GM18517 (cell line): Measurements from ENCODE around the gene MESD.
"Not testable (repeated sequence)": the region's sequence is repeated elsewhere in the genome, so short reads cannot be mapped to it uniquely, and the experiment has no call there.

ENCODE experiments used
- ATAC-seq: cut with Tn5 transposase; IDR thresholded peaks from one replicate; pipeline ENCODE4 v1.9.1; 2021; ENCODE audit warnings: mild to moderate bottlenecking, moderate library complexity; ENCODE audit not compliant: unreplicated experiment

MESD gene

GRCh38 chr15:80967451-80967850, 22.2 kb downstream of the MESD start:
- ATAC-seq, result no peak

GRCh38 chr15:80966431-80967197, 23.0 kb downstream of the MESD start:
- no peak for ATAC-seq

- ATAC-seq, result not testable (repeated sequence)
Measured at GRCh38 chr15:80965454-80965853, 24.2 kb downstream of the MESD start.

DNA sequence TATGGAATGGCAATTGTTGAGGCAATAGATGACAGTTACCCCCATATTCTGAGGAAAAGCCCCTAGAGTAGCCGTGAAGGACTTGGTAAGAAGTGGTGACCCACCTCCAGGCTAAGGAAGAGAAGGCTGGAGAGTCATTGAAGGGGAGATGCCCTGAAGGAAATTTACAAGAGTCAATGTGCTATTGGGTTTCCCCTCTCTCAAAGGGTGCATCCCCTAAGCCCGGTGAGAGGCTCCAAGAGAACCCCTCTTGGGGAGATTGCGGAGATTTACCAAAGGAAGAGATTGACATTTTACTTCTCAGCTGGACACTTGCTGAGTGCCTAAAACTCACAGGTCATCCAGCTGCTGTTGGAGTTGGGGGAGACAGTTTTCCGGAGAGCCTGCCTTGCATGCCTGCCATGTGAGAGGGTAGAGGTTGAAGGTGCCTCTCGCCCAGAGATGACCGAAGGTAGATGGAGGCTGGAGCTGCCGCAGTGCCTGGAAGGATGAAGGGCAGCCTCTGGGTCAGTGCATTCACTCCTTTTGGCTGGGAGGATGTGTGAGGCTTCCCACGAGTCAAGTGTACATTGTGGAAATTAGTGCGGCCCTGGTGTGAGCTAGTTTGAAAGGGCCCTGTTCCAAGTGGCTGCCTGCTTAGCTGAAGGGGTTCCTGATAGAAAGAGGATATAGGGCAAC, 30.7 kb downstream of the MESD start:
- ATAC-seq, result no peak

- no peak for ATAC-seq
Measured at GRCh38 chr15:80957976-80958375, 31.6 kb downstream of the MESD start.

DNA sequence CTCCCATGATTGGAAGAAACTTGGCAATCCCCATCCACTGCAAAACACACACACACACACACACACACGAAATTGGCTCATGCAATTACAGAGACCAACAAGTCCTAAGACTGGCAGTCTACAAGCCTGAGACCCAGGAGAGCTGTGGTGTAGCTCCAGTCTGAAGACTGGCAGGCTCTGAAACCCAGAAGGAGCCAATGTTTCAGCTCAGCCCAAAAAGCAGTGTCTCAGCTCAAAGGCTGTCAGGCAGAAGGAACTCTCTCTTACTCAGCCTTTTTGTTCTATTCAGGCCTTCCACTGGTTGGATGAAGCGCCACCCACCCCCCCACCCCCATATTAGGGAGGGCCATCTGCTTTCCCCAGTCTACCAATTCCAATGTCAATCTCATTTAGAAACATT, 32.1 kb downstream of the MESD start:
- ATAC-seq, result no peak

- not testable (repeated sequence) for ATAC-seq
Measured at GRCh38 chr15:80955571-80956452, 33.8 kb downstream of the MESD start.

GRCh38 chr15:80953953-80954778, 35.5 kb downstream of the MESD start:
- ATAC-seq, result no peak

DNA sequence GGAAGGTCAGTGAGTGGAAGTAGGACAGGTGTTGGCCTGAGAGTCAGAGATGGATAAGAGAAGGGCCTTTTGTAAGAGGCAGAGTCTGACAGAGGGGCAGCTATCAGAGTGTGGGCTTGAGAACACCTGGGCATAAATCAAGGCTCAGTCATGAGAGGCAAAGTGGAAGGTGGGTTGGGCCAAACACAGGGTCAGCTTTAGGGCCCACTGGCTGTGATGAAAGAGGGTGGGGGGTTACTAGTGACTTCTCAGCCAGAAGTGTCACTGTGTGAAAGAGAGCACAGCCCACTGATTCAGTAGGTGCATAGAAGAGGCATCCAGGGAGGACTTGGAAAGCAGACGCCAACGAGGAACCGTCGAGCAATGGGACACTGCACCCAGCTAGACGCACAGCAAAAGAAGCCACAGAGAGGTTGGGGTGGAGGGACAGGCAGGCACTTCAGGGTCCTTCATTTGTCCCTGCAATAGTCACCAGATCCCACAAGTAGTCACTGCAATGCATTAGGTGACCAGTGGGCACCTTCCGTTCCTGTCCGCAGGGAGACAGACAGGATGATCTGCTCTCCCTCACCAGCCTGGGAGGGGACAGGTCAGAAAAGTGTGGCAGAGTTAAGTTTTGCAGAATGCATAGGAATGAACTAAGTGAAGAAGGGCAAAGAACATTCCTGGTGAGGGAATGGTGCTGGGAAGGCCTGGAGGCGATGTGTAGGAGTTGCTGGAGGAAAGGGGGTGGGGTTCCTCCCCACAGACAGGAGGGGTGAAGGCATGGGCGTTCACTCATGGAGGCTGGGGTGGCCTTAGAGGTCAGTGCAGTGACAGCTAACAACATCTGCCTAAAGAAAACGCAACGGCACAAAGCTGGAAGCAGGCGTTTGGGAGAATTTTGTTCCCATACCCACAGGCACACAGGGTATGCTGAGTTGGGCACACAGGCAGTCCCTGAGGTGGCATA, 36.3 kb downstream of the MESD start:
- no peak for ATAC-seq

- no peak for ATAC-seq
Measured at GRCh38 chr15:80951941-80952340, 37.7 kb downstream of the MESD start.

DNA sequence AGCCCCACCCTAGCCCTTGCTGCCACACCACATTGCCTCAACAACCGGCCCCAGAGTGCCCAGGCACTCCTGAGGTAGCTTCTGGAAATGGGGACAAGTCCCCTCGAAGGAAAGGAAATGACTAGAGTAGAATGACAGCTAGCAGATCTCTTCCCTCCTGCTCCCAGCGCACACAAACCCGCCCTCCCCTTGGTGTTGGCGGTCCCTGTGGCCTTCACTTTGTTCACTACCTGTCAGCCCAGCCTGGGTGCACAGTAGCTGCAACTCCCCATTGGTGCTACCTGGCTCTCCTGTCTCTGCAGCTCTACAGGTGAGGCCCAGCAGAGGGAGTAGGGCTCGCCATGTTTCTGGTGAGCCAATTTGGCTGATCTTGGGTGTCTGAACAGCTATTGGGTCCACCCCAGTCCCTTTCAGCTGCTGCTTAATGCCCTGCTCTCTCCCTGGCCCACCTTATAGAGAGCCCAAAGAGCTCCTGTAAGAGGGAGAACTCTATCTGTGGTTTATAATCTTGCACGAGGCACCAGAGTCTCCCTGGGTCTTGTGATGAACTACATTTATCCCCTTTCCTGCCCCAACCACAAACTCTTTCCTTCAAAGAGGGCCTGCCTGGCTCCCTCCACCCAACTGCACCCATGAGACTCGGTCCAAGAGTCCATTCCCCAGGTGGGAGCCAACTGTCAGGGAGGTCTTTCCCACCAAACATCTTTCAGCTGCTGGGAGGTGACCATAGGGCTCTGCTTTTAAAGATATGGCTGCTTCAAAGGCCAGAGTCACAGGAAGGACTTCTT, 39.1 kb downstream of the MESD start:
- no peak for ATAC-seq

- ATAC-seq, result no peak
Measured at GRCh38 chr15:80949756-80950155, 39.9 kb downstream of the MESD start.

DNA sequence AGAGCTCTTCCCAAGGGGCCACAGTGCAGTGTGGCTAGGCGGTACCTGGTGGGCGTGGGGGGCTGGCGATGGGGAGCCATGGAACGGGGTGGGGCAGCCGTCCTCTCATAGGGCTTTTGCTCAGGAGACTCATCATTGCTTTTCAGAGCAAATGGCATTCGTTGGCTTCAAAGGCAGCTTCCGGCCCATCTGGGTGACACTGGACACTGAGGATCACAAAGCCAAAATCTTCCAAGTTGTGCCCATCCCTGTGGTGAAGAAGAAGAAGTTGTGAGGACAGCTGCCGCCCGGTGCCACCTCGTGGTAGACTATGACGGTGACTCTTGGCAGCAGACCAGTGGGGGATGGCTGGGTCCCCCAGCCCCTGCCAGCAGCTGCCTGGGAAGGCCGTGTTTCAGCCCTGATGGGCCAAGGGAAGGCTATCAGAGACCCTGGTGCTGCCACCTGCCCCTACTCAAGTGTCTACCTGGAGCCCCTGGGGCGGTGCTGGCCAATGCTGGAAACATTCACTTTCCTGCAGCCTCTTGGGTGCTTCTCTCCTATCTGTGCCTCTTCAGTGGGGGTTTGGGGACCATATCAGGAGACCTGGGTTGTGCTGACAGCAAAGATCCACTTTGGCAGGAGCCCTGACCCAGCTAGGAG, 40.8 kb downstream of the MESD start:
- no peak for ATAC-seq

- no peak for ATAC-seq
Measured at GRCh38 chr15:80946576-80946975, 43.0 kb downstream of the MESD start.

GRCh38 chr15:80945605-80946004, 44.0 kb downstream of the MESD start:
- ATAC-seq, result no peak

GRCh38 chr15:80944818-80945217, 44.8 kb downstream of the MESD start:
- no peak for ATAC-seq

- ATAC-seq, result no peak
Measured at GRCh38 chr15:80942746-80943565, 46.7 kb downstream of the MESD start.
